DOHH2 (cell line): ENCODE data around the gene NMB.
A peak's percentile ranks its signal among the peaks of the same experiment; 100 is the strongest.
"Not testable (repeated sequence)": the region's sequence is repeated elsewhere in the genome, so short reads cannot be mapped to it uniquely, and the experiment has no call there.

Source experiments
- H3F3A ChIP-seq: fragments of 200-600 bp; sonication (generic), shearing (Covaris generic); 2 replicates; pipeline ENCODE4 v1.6.0; 2016; ENCODE audit warnings: antibody characterized with exemption, mild to moderate bottlenecking; ENCODE audit not compliant: control insufficient read depth, insufficient read depth
- H3K27ac ChIP-seq: fragments of 200-600 bp; sonication (generic); 2 replicates; pipeline ENCODE4 v1.5.1; 2014; ENCODE audit warnings: low read depth, mild to moderate bottlenecking, low read length, moderate library complexity
- H3K27me3 ChIP-seq: fragments of 200-600 bp; sonication (generic); 2 replicates; pipeline ENCODE4 v1.6.1; 2014; ENCODE audit warnings: mild to moderate bottlenecking, low read length, mixed read lengths; ENCODE audit not compliant: control insufficient read depth
- H3K36me3 ChIP-seq: fragments of 200-600 bp; sonication (generic); 2 replicates; pipeline ENCODE4 v1.6.1; 2014; ENCODE audit warnings: mild to moderate bottlenecking, low read length, moderate library complexity, mixed read lengths; ENCODE audit not compliant: control insufficient read depth
- H3K4me1 ChIP-seq: fragments of 200-600 bp; sonication (generic); 2 replicates; pipeline ENCODE4 v1.6.1; 2014; ENCODE audit warnings: mild to moderate bottlenecking, low read length, mixed read lengths; ENCODE audit not compliant: control insufficient read depth
- H3K4me2 ChIP-seq: fragments of 200-600 bp; sonication (generic); 2 replicates; pipeline ENCODE4 v1.6.0; 2014; ENCODE audit warnings: mild to moderate bottlenecking, low read length, moderate library complexity
- H3K4me3 ChIP-seq: fragments of 200-600 bp; sonication (generic); 2 replicates; pipeline ENCODE4 v1.5.1; 2014; ENCODE audit warnings: mild to moderate bottlenecking, low read length, mixed read lengths
- H3K79me2 ChIP-seq: fragments of 200-600 bp; sonication (generic); 2 replicates; pipeline ENCODE4 v1.6.1; 2014; ENCODE audit warnings: mild to moderate bottlenecking, low read length, mixed read lengths; ENCODE audit not compliant: control insufficient read depth
- H3K9me2 ChIP-seq: fragments of 200-600 bp; sonication (generic); replicated peaks from 2 replicates; pipeline ENCODE4 v1.6.1; 2014; ENCODE audit warnings: mild to moderate bottlenecking, low read length, mixed read lengths; ENCODE audit not compliant: control insufficient read depth
- H3K9me3 ChIP-seq: fragments of 200-600 bp; sonication (generic); 2 replicates; pipeline ENCODE4 v1.6.1; 2014; ENCODE audit warnings: antibody characterized with exemption, low read length, mixed read lengths; ENCODE audit not compliant: control insufficient read depth, insufficient read depth
- H4K20me1 ChIP-seq: fragments of 200-600 bp; sonication (generic); 2 replicates; pipeline ENCODE4 v1.6.0; 2014; ENCODE audit warnings: low read depth, mild to moderate bottlenecking, antibody characterized with exemption, low read length, moderate library complexity; ENCODE audit not compliant: control insufficient read depth, insufficient read depth
- EZH2phosphoT487 ChIP-seq: fragments of 200-600 bp; sonication (generic); IDR thresholded peaks from 2 replicates; pipeline ENCODE4 v1.6.1; 2017; ENCODE audit warnings: borderline replicate concordance, mild to moderate bottlenecking, antibody characterized with exemption, low read length, moderate library complexity, mixed read lengths
- TF ChIP-seq, protein P1 (sequence below): fragments of 200-600 bp; sonication (generic); IDR thresholded peaks from one replicate; pipeline ENCODE4 v1.5.1; 2014; ENCODE audit warnings: antibody characterized with exemption, mild to moderate bottlenecking, low read depth, low read length; ENCODE audit not compliant: poor library complexity, severe bottlenecking

Gene NMB

DNA sequence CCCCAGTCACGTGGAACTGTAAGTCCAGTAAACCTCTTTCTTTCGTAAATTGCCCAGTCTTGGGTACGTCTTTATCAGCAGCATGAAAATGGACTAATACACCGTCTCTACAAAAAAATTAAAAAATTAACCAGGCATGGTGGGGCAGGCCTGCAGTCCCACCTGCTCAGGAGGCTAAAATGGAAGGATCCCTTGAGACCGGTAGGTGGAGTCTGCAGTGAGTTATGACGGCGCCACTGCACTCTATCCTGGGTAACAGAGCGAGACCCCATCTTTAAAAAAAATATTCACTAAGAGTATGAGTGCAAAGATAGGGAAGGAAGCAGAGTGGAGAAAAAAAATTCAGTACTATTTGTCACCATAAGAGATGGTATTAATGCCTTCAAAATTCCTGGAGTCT is 32.3 kb upstream of the NMB start:
- H3K4me3 ChIP-seq, result 0 out of 2 replicates have a peak overlapping the region, but pooled peaks have one; percentile 12
- H3K9me2 ChIP-seq, result no peaks in the 10 kb centered on the region
- H3F3A ChIP-seq, result peaks cover 4% of the 10 kb centered on the region; the same call in 1 of the 2 replicates
- H3K36me3 ChIP-seq, result peaks cover 40% of the 10 kb centered on the region
- TF ChIP-seq, protein P1, sequence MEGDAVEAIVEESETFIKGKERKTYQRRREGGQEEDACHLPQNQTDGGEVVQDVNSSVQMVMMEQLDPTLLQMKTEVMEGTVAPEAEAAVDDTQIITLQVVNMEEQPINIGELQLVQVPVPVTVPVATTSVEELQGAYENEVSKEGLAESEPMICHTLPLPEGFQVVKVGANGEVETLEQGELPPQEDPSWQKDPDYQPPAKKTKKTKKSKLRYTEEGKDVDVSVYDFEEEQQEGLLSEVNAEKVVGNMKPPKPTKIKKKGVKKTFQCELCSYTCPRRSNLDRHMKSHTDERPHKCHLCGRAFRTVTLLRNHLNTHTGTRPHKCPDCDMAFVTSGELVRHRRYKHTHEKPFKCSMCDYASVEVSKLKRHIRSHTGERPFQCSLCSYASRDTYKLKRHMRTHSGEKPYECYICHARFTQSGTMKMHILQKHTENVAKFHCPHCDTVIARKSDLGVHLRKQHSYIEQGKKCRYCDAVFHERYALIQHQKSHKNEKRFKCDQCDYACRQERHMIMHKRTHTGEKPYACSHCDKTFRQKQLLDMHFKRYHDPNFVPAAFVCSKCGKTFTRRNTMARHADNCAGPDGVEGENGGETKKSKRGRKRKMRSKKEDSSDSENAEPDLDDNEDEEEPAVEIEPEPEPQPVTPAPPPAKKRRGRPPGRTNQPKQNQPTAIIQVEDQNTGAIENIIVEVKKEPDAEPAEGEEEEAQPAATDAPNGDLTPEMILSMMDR, result no peak
- TF ChIP-seq EZH2phosphoT487, result no peak
- H3K4me2 ChIP-seq, result peak overlapping the region; percentile 26; the same call in 1 of the 2 replicates
- no peaks in the 10 kb centered on the region for H4K20me1 ChIP-seq
- H3K27ac ChIP-seq, result peak overlapping the region; percentile 35; the same call in 1 of the 2 replicates
- peaks cover 45% of the 10 kb centered on the region for H3K79me2 ChIP-seq
- no peaks in the 10 kb centered on the region for H3K27me3 ChIP-seq
- peaks cover 15% of the 10 kb centered on the region for H3K4me1 ChIP-seq
- H3K9me3 ChIP-seq, result no peaks in the 10 kb centered on the region; the same call in 1 of the 2 replicates

DNA sequence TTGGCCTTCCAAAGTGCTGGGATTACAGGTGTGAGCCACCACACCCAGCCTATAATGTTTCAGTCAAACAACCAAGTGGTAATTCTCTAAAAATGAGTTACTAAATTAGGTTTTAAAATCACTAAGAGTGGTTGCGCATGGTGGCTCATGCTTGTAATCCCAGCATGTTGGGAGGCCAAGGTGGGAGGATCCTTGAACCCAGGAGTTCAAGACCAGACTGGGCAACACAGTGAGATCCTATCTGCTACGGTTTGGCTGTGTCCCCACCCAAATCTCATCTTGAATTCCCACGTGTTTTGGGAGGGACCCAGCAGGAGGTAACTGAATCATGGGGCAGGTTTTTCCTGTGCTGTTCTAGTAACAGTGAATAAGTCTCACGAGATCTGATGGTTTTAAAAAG is 31.9 kb upstream of the NMB start:
- 0 out of 2 replicates have a peak overlapping the region, but pooled peaks have one; percentile 26 for H3K4me2 ChIP-seq
- H4K20me1 ChIP-seq, result no peaks in the 10 kb centered on the region
- peaks cover 15% of the 10 kb centered on the region for H3K4me1 ChIP-seq
- H3K4me3 ChIP-seq, result no peak overlapping the region
- H3K9me3 ChIP-seq, result no peaks in the 10 kb centered on the region; the same call in 1 of the 2 replicates
- TF ChIP-seq, protein P1, result no peak
- no peak for TF ChIP-seq EZH2phosphoT487
- H3K36me3 ChIP-seq, result peaks cover 40% of the 10 kb centered on the region
- peaks cover 41% of the 10 kb centered on the region for H3K79me2 ChIP-seq
- no peaks in the 10 kb centered on the region for H3K9me2 ChIP-seq
- H3F3A ChIP-seq, result peaks cover 4% of the 10 kb centered on the region; the same call in 1 of the 2 replicates
- no peaks in the 10 kb centered on the region for H3K27me3 ChIP-seq
- no peak overlapping the region for H3K27ac ChIP-seq

DNA sequence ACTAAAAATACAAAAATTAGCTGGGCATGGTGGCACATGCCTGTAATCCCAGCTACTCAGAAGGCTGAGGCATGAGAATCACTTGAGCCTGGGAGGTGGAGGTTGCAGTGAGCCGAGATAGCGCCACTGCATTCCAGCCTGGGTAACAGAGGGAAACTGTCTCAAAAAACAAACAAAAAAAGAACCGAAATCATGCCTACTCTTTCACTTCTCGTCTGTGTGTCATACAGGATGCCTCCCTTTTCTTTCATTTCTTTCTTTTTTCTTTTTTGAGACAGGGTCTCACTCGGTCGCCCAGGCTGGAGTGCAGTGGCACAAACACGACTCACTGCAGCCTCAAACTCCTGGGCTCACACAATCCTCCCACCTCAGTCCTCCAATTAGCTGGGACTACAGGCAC is 28.4 kb upstream of the NMB start:
- H3K4me3 ChIP-seq, H3K9me3 ChIP-seq, H3F3A ChIP-seq, H3K9me2 ChIP-seq, H3K4me2 ChIP-seq, H3K79me2 ChIP-seq, H3K27me3 ChIP-seq, H4K20me1 ChIP-seq, H3K27ac ChIP-seq: not testable (repeated sequence)
- H3K36me3 ChIP-seq, result peaks cover 45% of the 10 kb centered on the region
- H3K4me1 ChIP-seq, result peaks cover 15% of the 10 kb centered on the region

DNA sequence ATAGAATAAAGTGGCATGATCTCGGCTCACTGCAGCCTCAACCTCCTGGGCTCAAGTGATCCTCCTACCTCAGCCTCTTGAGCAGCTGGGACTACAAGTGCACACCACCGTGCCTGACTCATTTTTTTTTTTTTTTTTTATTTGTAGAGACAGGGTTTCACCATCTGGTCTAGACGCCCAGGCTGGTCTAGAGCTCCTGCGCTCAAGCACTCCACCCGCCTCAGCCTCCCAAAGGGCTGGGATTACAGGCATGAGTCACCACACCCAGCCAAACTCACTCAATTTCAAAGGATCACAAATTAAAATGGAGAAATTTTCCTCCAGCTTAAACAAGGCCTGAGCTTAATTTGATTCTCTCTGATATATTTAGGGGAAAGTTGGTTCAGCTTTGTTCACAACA is 27.3 kb upstream of the NMB start:
- Histone ChIP-seq H3K4me1 (peaks cover 5% of the 10 kb centered on the region), H3K4me3 (no peak overlapping the region), H3F3A (no peaks in the 10 kb centered on the region), H3K9me3 (no peaks in the 10 kb centered on the region), H3K4me2 (no peak overlapping the region), H3K79me2 (no peaks in the 10 kb centered on the region), H4K20me1 (no peaks in the 10 kb centered on the region), H3K27ac (no peak overlapping the region), H3K36me3 (peaks cover 39% of the 10 kb centered on the region), H3K9me2 (no peaks in the 10 kb centered on the region), H3K27me3 (no peaks in the 10 kb centered on the region)
- no peak for TF ChIP-seq EZH2phosphoT487
- TF ChIP-seq, protein P1, result no peak
